Activated CD4-positive, alpha-beta T cell treated with anti-CD3 and anti-CD28 coated beads for 36 hours (primary cell): Measurements from ENCODE around the gene CXCL5. TPM values are rescaled to one million over a fixed set of nuclear protein-coding genes. Genes with fewer than 3 reads are reported as not detected.

Experiments
- ATAC-seq: fragments of 200-7000 bp; cut with Tn5 transposase; one replicate; pipeline ENCODE4 v1.10.0; 2021; ENCODE audit warnings: mild to moderate bottlenecking, moderate library complexity
- CTCF ChIA-PET: fragments of 350-600 bp; sonication (Branson Sonifier 250); formaldehyde crosslinking; loops from one replicate; lab custom pipeline; 2021; ENCODE audit warnings: antibody characterized with exemption; lab: Charles Lee
- POLR2A ChIA-PET: fragments of 350-600 bp; sonication (Branson Sonifier 250); formaldehyde crosslinking; loops from one replicate; lab custom pipeline; 2021; ENCODE audit warnings: antibody characterized with exemption, inconsistent platforms; lab: Charles Lee
- DNase-seq: peaks from one replicate; pipeline ENCODE4 v3.0.0-alpha.2; 2020
- H3K27ac Mint-ChIP-seq: one replicate; pipeline ENCODE4 v1.8.0; 2021; ENCODE audit warnings: mixed read lengths
- H3K27me3 Mint-ChIP-seq: one replicate; pipeline ENCODE4 v1.8.0; 2021; ENCODE audit warnings: mixed read lengths
- H3K36me3 Mint-ChIP-seq: one replicate; pipeline ENCODE4 v1.8.0; 2021; ENCODE audit warnings: low read depth, mixed read lengths
- H3K4me1 Mint-ChIP-seq: one replicate; pipeline ENCODE4 v1.8.0; 2021; ENCODE audit warnings: mixed read lengths
- H3K4me3 Mint-ChIP-seq: one replicate; pipeline ENCODE4 v1.8.0; 2021; ENCODE audit warnings: mild to moderate bottlenecking, moderate library complexity, mixed read lengths
- H3K9me3 Mint-ChIP-seq: one replicate; pipeline ENCODE4 v1.8.0; 2021; ENCODE audit warnings: low read depth, mixed read lengths
- intact Hi-C, 2 experiments: fragments of 100-400 bp; cut with DNase I in 1 of 2; cut with micrococcal nuclease in 1 of 2; formaldehyde crosslinking; loops; one replicate each; pipeline versions ENCODE4 v1.14.2 to v1.15.1; 2022 to 2024; cut with DNase I, micrococcal nuclease
- total RNA-seq, 2 experiments: library from RNA; stranded (reverse); gene quantifications; one replicate each; pipeline ENCODE4 v1.2.3, GENCODE V29; 2021

The CXCL5 gene
- not detected for total RNA-seq

DNA sequence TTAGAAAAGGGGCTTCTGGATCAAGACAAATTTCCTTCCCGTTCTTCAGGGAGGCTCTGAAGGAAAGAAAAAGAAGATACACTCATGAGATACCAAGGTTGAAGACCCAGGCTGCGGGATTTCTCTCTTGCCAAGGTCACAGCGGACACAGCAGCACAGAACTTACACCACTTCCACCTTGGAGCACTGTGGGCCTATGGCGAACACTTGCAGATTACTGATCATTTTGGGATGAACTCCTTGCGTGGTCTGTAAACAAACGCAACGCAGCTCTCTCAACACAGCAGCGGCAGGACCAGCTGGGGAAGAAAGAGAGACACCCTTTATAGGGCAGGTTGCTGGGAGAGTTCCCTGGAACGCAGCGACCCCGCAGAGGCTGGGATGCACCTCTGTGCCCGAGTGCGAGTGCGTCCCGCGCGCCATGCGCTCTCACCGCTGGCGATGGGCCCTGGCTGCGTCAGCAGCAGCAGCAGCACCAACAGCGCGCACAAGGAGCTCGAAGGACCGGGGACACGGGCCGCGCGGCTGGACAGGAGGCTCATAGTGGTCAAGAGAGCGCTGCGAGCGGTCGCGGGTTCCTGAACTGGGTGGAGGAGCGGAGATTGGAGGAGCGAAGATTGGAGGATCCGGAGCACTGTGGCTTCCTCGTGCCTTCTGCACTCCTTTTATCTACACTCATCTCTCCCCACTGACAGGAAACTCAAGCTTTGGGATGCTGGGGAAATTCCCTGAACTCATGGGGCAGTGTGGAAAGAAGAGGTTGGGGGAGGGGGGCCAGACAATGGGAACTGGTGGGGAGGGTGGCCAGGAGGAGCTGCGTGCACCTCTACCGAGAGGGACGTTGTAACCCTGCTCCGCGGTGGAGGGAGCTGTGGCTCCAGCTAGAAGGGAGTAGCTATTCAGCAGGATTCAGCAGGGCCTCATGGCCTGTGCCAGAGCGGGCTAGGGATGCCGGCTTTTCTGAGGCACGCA is at the start of gene CXCL5:
CXCL5 (minus strand) TSS at position 638 of the 972 bp plus-strand sequence; CDS start at position 542, 96 bp downstream.
- Mint-ChIP-seq H3K4me3 (no peak within 1 kb of the TSS), H3K27ac (no peak within 1 kb of the TSS), H3K27me3 (peaks cover 19% of the 10 kb centered on the region), H3K4me1 (no peaks in the 10 kb centered on the region), H3K36me3 (no peaks in the 10 kb centered on the region), H3K9me3 (no peaks in the 10 kb centered on the region)
- DNase-seq (no peak), ATAC-seq (no peak)
- POLR2A ChIA-PET, result no interaction called here
- CTCF ChIA-PET, result interaction anchor here (0.7 kb wide), 1 partner anchor 409 kb away, joined by 3 read pairs; no protein-coding TSS in a partner anchor
- intact Hi-C loops, result no loop called here

DNA sequence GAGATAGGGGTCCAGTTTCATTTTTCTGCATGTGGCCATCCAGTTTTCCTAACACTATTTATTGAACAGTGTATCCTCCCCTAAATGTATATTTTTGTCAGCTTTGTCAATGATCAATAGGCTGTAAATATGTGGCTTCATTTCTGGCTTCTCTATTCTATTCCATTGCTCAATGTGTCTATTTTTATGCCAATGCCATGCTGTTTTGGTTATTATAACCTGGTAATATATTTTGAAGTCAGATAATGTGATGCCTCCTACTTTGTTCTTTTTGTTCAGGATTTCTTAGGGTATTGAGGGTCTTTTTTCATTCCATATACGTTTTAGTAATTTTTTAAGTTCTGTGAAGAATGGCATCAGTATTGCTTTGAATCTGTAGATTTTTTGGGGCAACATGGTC is 48.7 kb upstream of the CXCL5 start:
- no peak for DNase-seq
- Mint-ChIP-seq H3K9me3 (peaks cover 10% of the 10 kb centered on the region), H3K36me3 (peaks cover 3% of the 10 kb centered on the region), H3K4me1 (no peaks in the 10 kb centered on the region), H3K4me3 (no peak overlapping the region), H3K27me3 (peaks cover 22% of the 10 kb centered on the region), H3K27ac (no peak overlapping the region)
- POLR2A ChIA-PET, result no interaction called here
- no peak for ATAC-seq
- CTCF ChIA-PET, result no interaction called here
- intact Hi-C loops, result no loop called here

DNA sequence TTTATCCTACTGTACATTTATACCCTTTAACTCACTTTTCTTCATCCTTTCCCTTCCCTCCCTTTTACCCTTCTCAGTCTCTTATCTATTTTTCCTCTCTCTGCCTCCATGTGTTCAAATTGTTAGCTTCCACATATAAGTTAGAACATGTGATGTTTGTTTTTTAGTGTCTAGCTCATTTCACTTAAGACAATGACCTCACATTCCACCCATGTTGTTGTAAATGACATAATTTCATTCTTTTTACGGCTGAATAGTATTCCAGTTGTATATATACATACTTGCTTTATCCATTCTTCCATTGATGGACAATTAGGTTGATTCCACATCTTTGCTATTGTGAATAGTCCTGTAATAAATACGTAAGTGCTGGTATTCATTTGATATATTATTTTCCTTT is 47.3 kb upstream of the CXCL5 start:
- intact Hi-C loops, result no loop called here
- Mint-ChIP-seq H3K27me3 (peaks cover 23% of the 10 kb centered on the region), H3K36me3 (peaks cover 3% of the 10 kb centered on the region), H3K4me3 (no peak overlapping the region), H3K4me1 (no peaks in the 10 kb centered on the region), H3K9me3 (peaks cover 7% of the 10 kb centered on the region), H3K27ac (no peak overlapping the region)
- ChIA-PET POLR2A (no interaction called here), CTCF (no interaction called here)
- ATAC-seq, result no peak
- DNase-seq, result no peak

DNA sequence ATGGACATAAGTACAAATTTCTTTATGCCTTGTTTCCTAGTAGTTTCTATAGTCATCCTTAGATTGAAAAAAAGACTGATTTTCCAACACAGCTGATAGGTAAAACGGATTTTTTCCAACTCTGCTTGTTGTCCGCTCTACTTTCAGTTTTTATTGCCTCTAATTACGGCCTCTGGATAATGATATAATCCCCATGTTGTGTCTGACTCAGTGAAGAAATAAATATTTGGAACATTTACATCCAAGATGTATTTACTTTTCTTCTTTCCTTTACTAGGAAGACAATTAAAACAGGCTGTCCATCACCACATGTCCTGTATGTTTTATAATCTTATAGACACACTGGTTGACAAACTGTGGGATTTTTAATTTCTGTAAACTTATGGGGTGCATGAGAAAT is 46.8 kb upstream of the CXCL5 start:
- H3K27me3 Mint-ChIP-seq, result peaks cover 24% of the 10 kb centered on the region
- H3K36me3 Mint-ChIP-seq, result peaks cover 3% of the 10 kb centered on the region
- POLR2A ChIA-PET, result no interaction called here

DNA sequence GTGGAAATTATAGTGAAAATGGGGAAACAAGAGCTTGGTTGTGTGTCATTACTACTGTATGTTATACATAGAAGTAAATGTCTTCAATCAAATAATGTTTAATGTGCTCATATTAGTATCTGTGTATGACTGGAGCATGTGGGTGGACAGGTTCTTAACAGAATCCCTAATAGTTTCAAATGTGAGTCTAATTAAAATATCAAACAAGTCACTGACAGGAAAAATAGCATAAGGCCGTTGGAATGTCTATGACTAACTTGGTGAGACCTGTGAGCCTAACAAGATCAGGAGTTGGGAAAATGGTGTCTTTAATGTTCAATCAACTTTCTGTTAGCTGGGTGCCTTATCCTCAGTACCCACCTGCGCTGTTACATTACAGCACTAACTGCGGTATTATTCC is 46.2 kb upstream of the CXCL5 start:
- ChIA-PET CTCF (interaction anchor here (0.6 to 1.0 kb wide), 2 partner anchors 19 to 90 kb away, joined by 3 read pairs; no protein-coding TSS in a partner anchor), POLR2A (no interaction called here)
- Mint-ChIP-seq H3K27me3 (peaks cover 27% of the 10 kb centered on the region), H3K4me1 (no peaks in the 10 kb centered on the region), H3K27ac (no peak overlapping the region), H3K4me3 (no peak overlapping the region), H3K36me3 (peaks cover 3% of the 10 kb centered on the region), H3K9me3 (peaks cover 7% of the 10 kb centered on the region)
- intact Hi-C loops, result no loop called here
- no peak for DNase-seq
- no peak for ATAC-seq

More for the DNA sequence above, 46.8 kb upstream of the CXCL5 start:
- CTCF ChIA-PET, result no interaction called here
- no peaks in the 10 kb centered on the region for H3K4me1 Mint-ChIP-seq
- no peak for ATAC-seq
- DNase-seq, result no peak
- H3K9me3 Mint-ChIP-seq, result peaks cover 7% of the 10 kb centered on the region
- intact Hi-C loops, result no loop called here
- no peak overlapping the region for H3K27ac Mint-ChIP-seq
- H3K4me3 Mint-ChIP-seq, result no peak overlapping the region

DNA sequence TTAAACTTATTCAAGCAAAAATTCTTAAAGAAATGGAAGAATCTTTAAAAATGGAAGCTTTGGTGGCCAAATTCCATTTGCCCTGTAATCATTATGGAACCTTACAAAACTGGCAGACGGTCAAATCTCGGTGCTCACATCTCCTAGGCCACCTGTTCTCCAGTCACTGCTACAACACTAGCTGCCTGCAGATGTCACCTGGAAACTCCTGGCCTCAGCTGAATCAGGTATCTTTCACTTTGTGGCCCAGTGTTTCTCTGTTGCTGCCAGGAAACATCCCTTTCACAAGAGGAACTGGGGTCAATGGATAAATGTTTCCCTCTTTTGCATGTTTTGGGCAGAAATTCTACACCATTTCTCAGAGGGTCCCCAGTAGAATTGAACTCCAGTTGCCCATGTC is 44.2 kb upstream of the CXCL5 start:
- ATAC-seq, result no peak
- intact Hi-C loops, result no loop called here
- Mint-ChIP-seq H3K27ac (no peak overlapping the region), H3K4me1 (peaks cover 5% of the 10 kb centered on the region), H3K27me3 (peaks cover 33% of the 10 kb centered on the region), H3K36me3 (peaks cover 3% of the 10 kb centered on the region), H3K9me3 (peaks cover 7% of the 10 kb centered on the region), H3K4me3 (no peak overlapping the region)
- CTCF ChIA-PET, result no interaction called here
- POLR2A ChIA-PET, result no interaction called here
- no peak for DNase-seq

DNA sequence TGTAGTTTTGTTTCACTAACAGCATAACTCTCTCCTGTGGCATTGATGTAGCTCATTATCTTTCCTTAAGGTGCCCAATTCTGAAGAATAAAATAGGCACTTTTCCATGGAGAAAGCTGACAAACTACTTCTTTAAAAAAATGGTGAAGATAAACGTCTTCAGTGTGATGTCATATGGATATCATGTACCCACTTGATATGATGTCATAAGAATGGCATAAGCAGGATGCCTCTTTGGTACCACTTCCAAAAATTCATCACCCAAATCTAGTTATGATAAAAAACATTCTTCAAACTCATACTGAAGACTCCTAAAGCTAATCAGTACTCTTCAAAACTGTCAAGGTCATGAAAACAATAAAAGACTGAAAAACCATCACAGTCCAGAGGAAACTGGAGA is 42.9 kb upstream of the CXCL5 start:
- peaks cover 5% of the 10 kb centered on the region for H3K4me1 Mint-ChIP-seq
- no peaks in the 10 kb centered on the region for H3K9me3 Mint-ChIP-seq
- H3K4me3 Mint-ChIP-seq, result no peak overlapping the region
- ATAC-seq, result no peak
- CTCF ChIA-PET, result interaction anchor here (0.7 kb wide), 1 partner anchor 90 kb away, joined by 3 read pairs; no protein-coding TSS in a partner anchor
- H3K36me3 Mint-ChIP-seq, result no peaks in the 10 kb centered on the region
- DNase-seq, result no peak
- H3K27ac Mint-ChIP-seq, result no peak overlapping the region
- peaks cover 33% of the 10 kb centered on the region for H3K27me3 Mint-ChIP-seq
- intact Hi-C loops, result no loop called here
- POLR2A ChIA-PET, result no interaction called here

DNA sequence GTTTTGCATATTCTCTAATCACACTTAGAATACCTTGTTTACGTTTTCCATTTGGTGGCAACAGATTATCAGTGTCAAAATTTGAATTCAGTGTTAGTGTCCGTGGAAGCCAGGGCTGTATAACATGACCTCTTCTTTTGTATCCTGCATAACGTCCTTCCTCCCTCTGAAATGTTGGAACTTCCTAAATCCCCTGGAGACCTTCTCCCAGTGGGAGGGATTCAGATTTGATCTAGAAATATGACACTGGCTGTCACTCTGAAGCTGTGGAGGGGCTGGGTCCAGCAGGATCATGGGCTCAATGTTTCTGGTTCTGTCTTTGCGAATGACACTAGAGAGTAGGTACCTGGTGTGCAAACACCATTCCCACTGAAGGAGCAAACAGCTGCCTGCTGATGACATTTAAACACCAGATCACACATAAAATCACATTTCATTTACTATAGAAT is 40.9 kb upstream of the CXCL5 start:
- Mint-ChIP-seq H3K4me1 (peaks cover 5% of the 10 kb centered on the region), H3K4me3 (peak overlapping the region; percentile 60), H3K36me3 (no peaks in the 10 kb centered on the region), H3K9me3 (no peaks in the 10 kb centered on the region), H3K27me3 (peaks cover 31% of the 10 kb centered on the region), H3K27ac (no peak overlapping the region)
- intact Hi-C loops, result no loop called here
- no peak for ATAC-seq
- ChIA-PET CTCF (interaction anchor here (1.0 to 1.1 kb wide), 2 partner anchors 21 to 23 kb away, joined by 3 read pairs; no protein-coding TSS in a partner anchor), POLR2A (no interaction called here)
- no peak for DNase-seq

DNA sequence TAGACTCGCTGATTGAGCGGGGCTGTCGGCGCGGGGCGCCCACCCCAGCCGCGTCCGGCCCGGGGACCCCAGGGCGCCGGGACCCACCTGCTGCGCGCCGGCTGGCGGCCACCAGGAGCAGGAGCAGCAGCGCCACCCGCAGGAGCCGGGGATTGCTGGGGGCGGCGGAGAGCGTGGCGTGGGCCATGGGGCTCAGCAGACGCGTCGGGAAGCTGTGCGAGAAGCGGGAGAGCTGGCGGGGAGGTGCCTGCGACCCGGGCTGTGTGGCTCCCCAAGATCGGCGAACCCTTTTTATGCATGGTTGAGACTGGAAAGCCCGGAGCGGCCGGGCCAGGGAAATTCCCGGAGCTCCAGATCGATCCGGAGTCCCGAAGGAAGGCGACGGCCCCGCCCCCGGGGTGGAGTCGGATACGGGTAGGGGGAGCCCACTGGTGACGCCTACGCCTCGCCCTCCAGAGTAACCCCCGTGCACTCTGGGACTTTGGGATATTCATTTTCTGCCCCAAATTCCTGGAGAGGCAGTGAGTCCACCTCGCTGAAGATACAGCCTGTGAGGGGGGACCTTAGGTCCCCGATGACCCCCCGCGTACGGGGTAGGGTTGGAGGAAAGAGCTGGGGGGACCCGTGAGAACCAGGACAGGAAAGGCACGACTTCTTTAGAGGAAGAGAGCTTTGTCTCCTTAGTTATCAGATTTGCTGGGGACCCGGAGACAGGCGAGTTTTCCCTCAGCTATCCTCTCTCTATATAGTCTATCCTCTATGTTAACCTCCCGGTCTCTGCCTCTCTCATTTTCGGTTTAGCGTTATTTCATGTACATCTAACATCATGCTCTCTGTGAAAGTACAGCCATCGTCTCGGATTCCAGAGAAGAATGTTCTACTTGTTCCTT is 40.2 kb upstream of the CXCL5 start, which contains the start of gene CXCL3:
CXCL3 (minus strand) TSS at position 265 of the 890 bp plus-strand sequence; CDS start at position 187, 78 bp downstream.
- ChIA-PET CTCF (interaction anchor here (1.0 to 1.1 kb wide), 2 partner anchors 20 to 22 kb away, joined by 3 read pairs; no protein-coding TSS in a partner anchor), POLR2A (no interaction called here)
- ATAC-seq, result peak; percentile 69
- Mint-ChIP-seq H3K9me3 (no peaks in the 10 kb centered on the region), H3K36me3 (no peaks in the 10 kb centered on the region), H3K27me3 (peaks cover 31% of the 10 kb centered on the region), H3K4me3 (peak within 1 kb of the TSS; percentile 60), H3K4me1 (peaks cover 5% of the 10 kb centered on the region), H3K27ac (no peak within 1 kb of the TSS)
- peak; percentile 50 for DNase-seq
- intact Hi-C loops, result no loop called here

DNA sequence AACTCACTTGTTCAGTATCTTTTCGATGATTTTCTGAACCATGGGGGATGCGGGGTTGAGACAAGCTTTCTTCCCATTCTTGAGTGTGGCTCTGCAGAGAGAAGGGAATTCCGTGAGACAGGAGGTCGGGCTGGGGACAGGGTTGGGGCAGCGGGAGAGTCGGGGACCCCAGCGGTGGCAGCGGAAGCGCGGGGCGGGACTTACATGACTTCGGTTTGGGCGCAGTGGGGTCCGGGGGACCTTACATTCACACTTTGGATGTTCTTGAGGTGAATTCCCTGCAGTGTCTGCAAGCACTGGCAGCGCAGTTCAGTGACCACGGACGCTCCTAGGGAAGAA is 39.6 kb upstream of the CXCL5 start:
- CTCF ChIA-PET, result no interaction called here
- POLR2A ChIA-PET, result no interaction called here
- Mint-ChIP-seq H3K27me3 (peaks cover 28% of the 10 kb centered on the region), H3K27ac (no peak overlapping the region), H3K9me3 (no peaks in the 10 kb centered on the region), H3K4me1 (peaks cover 5% of the 10 kb centered on the region), H3K4me3 (peak overlapping the region; percentile 60), H3K36me3 (no peaks in the 10 kb centered on the region)
- ATAC-seq, result no peak
- intact Hi-C loops, result no loop called here
- DNase-seq, result peak; percentile 10
